ENCODE results near the gene CHID1.

Gene CHID1

DNA sequence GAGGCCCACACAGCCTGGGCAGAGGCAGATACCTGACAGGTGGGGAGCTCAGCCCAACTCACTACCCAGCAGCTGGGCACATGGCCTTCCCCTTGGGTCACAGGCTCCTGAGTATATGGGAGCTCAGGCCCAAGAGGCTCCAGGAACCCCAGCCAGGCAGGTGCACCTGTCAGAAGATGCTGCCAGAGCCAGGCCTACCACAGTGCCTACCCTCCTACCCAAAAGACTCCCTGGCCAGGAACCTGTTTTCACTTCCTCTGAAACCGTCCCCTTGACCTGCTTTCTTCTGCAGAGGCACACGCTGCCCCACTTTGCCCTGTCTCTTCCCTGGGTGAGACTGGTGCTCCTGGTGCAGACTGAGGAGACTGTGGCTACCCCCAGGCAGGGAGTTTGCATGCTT lies 2.9 kb downstream of the CHID1 start:
- DNase-seq: no peak

DNA sequence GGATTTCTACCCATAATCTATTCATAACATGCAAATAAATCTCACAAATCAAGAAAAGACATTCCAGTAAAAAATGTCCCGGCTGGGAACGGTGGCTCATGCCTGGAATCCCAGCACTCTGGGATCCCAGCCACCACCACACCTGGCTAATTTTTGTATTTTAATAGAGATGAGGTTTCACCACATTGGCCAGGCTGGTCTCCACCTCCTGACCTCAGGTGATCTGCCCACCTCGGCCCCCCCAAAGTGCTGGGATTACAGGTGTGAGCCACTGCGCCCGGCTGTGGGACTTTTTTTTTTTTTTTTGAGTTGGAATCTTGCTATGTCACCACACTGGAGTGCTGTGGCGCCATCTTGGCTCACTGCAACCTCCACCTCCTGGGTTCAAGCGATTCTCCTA lies 4.7 kb downstream of the CHID1 start:
- no peak for DNase-seq

- DNase-seq: no peak
Observed at GRCh38 chr11:904380-904779, 6.2 kb downstream of the CHID1 start.

- no peak for DNase-seq
Observed at GRCh38 chr11:901452-902061, 9.1 kb downstream of the CHID1 start.

DNA sequence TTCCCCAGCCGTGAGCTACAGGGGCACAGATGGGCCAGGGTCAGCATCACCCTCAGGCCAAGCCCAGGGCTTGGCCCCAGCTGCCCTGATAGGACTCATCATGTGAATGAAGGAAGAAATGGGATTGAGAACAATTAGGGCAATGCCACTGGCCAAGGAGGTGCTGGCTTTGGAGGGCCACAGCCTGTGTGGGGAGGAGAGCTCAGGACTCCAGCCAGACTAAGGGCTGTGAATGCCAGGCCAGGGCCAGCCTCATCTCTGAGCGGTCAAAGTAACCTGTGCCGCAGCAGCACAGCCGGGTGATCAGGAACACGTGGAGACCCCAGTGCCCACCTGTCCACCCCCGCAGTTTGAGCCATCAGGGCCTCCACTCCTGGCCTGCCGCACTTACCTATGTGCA lies 10.1 kb downstream of the CHID1 start:
- no peak for DNase-seq

DNA sequence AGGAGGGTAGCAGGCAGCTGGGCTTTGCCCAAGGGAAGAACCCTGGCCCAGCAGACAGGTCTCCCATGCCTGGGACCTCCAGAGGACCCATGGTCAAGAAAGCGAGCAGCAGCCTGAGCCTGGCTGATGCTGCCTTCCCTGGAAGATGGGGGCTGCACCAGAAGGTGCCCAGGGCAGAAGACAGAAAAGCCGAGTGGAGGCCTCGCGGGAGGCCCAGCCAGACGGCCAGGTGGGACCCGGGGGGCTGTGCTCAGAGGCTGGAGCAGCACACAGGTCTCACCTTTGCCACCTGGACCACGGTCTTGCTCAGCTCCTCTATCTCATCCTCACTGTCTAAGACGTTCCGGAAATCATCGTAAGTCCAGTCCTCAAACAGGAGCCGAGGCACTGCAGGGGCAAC lies 10.9 kb downstream of the CHID1 start:
- no peak for DNase-seq

DNA sequence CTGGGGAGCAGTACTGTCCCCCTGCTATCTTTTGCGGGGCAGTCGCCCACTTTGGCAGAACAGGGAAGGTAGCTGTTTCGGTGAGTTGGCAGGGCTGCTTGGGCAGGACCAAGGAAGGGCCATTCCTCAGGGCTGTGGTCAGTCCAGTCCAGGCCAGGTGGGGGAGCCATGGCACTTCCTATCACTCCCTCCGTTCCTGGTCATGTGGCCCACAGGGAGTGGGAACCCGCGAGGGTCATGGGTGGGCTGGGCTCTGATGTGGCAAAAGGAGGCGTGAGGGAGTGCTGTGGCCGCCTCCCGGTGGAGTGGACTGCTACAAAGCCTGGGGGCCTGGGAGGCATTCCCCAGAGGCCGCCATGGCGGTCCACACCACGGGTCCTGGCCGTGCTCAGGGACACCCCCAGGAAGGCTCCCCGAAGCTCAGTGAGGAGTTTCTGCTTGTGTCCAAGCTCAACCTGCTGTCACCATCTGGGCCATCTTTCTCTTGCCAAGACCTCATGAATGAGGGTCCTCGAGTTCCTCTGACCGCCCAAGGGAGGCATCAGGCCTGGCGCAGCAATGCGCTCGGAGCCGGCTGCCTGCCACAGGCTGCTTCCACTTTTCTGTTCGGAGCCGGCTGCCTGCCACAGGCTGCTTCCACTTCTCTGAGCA lies 11.9 kb downstream of the CHID1 start:
- DNase-seq: no peak

DNA sequence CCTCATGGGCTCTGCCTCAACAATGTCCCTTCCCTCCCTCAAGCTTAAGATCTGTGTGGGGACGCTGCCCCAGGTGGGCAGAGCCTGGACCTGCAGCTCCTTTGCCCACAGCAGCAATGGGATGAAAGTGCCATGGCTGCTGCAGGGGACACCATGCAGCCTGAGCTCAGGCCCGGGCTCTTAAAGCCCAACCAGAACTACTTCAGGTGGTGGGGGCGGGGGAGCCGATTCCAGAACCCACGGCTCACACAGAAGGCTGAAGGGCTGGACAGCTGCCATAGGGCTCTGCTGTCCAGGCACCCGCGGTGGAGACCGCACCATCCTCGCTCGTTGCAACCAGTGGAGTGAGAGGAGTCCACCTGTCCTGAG lies 12.5 kb downstream of the CHID1 start:
- DNase-seq: peak in 1 of 2 experiments; percentile 5

- DNase-seq: no peak
Observed at GRCh38 chr11:897253-898142, 13.1 kb downstream of the CHID1 start.

DNA sequence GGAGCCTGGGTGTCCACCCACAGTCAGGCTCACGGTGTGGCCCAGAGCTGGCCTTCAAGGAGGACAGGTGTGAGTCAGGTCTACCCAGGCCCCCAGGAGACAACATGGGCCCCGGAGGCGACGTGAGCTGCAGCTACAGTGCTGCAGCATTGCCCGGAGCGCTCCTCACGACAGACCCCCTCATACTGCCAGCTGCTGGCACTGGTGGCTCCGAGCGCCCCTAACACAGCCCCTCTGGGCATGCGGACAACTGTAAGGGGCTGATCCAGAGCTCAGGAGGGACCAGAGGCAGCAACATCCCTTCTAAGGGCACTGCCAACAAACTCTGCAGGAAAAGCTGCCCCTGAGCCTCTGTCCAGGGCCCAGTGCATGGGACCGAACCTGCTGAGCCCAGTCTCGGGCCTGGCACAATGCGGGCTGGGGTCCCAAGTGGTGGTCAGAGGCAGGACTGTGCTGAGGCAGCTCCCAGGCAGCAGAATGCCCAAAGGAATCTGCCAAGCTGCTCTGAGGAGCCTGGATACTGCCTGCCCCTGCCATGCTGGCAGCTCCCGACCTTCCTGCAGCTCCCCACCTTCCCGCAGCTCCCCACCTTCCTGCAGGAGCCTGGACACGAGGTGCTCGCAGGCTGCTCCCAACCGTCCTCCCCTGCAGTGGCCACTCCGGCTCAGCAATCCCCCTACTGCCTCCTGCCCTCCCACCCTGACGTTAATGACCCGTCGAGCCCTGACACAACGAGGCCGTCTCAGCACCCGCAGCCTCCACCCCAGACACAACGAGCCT lies 15.1 kb downstream of the CHID1 start:
- DNase-seq: no peak

DNA sequence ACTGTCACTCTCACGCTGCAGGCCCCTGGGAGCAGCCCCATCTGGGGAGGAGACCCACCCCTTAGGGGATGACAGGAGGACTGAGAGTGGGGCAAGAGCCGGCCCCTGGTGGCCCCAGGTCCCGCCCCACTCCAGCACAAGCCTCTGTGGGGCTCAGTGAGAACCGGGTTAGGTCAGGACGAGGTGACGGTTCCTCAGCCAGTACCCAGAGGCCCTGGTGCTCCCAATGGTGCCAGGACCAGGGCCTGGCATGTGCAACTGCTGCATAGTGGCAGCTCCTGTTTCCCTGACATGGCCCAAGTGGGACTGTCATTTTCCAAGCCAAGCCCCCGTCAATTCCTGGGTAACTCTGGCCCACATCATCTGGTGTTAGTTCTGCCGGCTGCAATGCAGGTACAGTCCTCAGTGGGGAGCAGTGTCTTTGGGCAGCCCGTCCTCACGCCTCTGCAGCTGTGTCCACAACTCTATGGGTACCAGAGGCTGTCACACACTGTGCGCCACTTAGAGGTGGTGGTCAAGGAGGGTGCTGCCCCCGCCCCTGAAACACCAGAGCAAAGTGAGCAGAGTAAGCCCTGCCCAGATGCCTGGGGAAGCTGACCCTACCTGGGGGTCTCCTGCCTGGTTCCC lies 15.9 kb downstream of the CHID1 start:
- no peak for DNase-seq

- no peak for DNase-seq
Observed at GRCh38 chr11:893008-893654, 17.5 kb downstream of the CHID1 start.

DNA sequence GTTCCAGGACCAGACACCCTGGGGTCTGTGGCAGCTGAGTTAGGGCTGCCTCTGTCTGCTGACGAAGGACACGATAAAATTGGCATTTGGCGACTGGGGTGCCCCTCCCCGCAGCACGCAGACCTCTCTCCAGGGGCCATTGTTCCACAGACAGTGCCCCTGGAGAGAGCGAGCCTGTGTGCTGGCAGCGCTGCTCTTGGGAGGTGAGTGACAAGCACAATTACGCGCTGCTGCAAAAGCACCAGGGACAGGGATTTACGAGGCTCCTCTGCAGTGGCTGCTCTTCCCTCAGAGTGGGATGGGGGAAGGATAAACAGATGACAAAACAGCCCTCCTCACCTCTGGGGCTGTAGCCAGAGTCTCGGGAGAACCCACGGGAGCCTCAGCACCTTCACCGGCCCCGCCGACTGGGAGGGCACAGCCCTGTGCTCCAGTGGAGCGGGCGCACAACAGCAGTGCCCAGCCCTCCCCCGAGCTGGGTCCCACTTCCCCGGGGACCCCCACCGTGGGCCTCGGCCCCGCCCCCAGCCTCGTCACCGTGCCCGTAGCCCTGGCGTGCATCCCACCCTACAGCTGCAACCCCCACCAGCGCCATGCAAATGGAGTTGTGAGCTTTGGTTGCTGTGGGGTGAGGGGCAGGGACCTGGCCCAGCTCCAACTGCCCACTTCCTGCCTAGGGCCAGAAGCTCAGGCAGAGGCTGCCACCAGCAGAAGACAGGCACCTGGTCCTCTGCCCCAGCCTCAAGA lies 19.6 kb downstream of the CHID1 start:
- DNase-seq: no peak

DNA sequence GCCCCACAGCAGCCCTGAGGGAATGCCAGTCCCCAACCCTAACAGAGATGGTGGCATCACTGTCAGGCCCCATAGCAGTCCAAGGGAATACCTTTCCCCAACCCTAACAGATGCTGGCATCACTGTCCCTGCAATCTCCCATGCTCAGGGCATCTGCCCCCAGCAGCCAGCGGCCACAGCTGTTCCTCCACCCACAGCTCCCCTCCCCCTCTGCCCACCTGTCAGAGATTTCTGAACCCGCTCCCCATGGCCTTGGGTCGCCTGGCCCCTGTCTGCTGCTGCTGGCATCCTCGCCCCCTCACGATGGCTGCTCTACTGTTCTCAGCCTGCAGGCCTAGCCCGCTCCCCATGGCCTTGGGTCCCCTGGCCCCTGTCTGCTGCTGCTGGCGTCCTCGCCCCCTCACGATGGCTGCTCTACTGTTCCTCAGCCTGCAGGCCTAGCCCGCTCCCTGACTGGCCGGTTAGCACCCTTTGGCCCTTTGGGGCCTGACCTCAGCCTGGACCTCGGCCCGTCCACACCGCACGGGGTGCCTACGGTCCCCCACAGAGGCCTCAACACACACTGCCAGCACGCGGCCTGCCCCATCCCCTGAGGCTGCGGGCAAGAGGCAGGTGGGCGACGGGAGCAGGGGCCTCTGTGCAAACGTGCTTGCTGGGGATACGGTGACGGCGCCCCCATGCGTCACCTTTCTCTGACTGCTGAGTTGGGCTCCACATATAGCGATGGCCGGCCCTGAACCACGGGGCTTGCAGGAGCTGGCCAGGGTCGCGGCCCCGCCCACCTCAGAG lies 20.7 kb downstream of the CHID1 start:
- no peak for DNase-seq

DNA sequence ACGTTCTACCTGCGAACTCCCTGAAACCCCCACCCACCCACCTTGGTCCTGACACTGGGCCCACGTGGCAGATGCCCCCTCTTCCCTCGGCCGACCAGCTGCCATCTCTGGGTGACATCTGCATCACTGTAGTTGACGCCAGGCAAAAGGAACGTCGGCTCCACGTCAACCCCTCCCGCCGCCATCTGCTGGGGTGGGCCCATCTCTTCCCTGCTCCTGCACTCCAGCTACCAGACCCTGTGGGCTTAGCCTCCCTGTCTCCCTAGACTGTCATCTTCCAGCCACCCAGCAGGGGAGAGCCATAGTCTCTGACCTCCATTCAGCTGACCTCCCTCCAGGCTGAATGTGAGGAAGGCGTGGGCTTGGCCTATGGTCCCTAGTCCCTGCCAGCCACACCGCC lies 21.4 kb downstream of the CHID1 start:
- no peak for DNase-seq

DNA sequence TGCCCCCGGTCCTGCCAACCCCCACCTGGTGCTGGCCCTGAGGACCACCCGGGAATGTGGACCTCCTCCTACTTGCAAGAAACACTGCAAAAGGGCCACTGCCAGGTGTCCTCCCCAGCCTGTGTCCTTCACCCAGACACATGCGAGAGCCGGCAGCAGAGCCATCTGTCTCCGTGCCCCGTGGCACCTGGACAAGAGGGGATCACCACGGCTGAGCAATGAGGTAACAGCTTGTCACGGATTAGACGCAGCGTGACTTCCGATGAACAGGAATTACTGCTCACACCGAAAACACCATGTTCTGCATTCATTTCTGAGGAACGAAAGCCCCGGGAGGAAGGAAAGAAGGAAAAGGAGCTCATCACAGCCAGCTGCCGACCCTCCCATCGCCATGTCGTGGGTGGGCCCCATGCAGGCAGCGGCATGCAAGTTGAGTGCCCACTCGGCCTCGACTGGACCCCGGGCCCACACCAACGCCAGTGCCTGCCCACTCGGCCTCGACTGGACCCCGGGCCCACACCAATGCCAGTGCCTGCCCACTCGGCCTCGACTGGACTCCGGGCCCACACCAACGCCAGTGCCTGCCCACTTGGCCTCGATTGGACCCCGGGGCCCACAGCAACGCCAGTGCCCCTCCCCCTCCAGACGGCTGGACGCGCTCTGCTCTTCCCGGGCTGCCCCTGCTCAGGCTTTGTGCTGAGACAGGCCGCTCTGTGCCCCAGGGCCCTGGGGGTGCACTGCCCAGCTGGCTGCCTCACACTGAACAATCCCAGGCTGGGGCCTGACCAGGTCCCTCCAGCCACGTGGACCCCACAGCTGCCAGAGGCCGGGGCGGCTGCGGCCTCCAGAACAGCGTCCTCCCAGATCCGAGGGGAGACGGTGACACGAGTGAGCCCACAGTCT lies 22.0 kb downstream of the CHID1 start:
- DNase-seq: no peak

GRCh38 chr11:887589-887988 lies 23.0 kb downstream of the CHID1 start:
- no peak for DNase-seq

GRCh38 chr11:886568-886967 lies 24.0 kb downstream of the CHID1 start:
- DNase-seq: no peak

DNA sequence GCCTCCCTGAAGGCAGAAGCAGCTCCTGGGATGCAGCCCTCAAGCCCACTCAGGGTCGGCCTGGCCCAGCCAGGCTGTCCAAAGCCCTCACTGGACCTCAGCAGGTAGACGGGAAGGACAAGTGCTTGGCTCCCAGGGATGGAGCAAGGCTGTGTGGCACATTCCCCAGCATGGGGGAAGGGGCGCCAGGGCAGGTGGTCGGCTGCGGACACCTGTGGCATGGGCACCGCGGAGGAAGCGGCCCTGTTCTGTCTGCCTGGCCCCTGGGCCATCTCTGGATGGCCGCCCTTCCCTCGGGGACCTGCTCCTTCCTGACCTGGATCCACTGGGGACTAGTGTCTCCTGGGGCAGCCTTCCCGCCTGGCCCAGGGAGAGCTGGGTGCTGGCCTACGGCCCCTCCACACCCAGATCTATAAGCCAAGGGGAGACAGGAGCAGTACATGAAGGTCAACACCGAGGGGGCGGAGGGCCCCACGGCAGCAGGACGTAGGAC lies 26.0 kb downstream of the CHID1 start:
- DNase-seq: no peak
